ENCODE results near the gene TPGS2. TPM values are rescaled to one million over a fixed set of nuclear protein-coding genes. Genes with fewer than 3 reads are reported as not detected.

TPGS2 gene
- polyA plus RNA-seq, 1 donor from 2014 or later, result 217 TPM

GRCh38 chr18:36745219-36745975 lies 83.4 kb downstream of the TPGS2 start:
- Histone ChIP-seq H3K9me2 (ENCODE audit: insufficient read depth, low read length) (no peaks in the 10 kb centered on the region), H4K20me1 (ENCODE audit: insufficient read depth) (no peaks in the 10 kb centered on the region), H2AFZ (ENCODE audit: low read depth, low read length) (no peak overlapping the region), H3K9me3 (ENCODE audit: low read length) (no peaks in the 10 kb centered on the region), H3K79me2 (replicated peaks; ENCODE audit: insufficient read depth, low read length) (no peaks in the 10 kb centered on the region), H3F3A (ENCODE audit: insufficient read depth, low read length, poor library complexity, severe bottlenecking) (no peaks in the 10 kb centered on the region), H3K4me2 (ENCODE audit: low read length) (no peak overlapping the region), H3K27me3 (ENCODE audit: insufficient read depth, low read depth, low read length) (no peaks in the 10 kb centered on the region), H3K27ac (ENCODE audit: low read length) (no peak overlapping the region), H3K36me3 (ENCODE audit: insufficient read depth, low read length) (no peaks in the 10 kb centered on the region), H3K4me3 (ENCODE audit: low read length) (no peak overlapping the region), H3K9ac (ENCODE audit: low read length) (no peak overlapping the region)
- no peak for TF ChIP-seq MXI1 (conservative IDR thresholded peaks at IDR 0.05; ENCODE audit: poor library complexity, severe bottlenecking)
- no peak for TF ChIP-seq EP300 (conservative IDR thresholded peaks at IDR 0.05; ENCODE audit: poor library complexity, severe bottlenecking)
- no peak for TF ChIP-seq EZH2 (IDR thresholded peaks at IDR 0.05; ENCODE audit: borderline replicate concordance, insufficient read depth, low read length, poor library complexity, severe bottlenecking)
- no peak for TF ChIP-seq REST (IDR thresholded peaks at IDR 0.05; ENCODE audit: borderline replicate concordance)
- no peak for TF ChIP-seq TAF1 (IDR thresholded peaks at IDR 0.05; ENCODE audit: low read depth)
- no peak for TF ChIP-seq POLR2AphosphoS5 (IDR thresholded peaks at IDR 0.05)
- TF ChIP-seq RAD21 (conservative IDR thresholded peaks at IDR 0.05), result no peak
- no peak for TF ChIP-seq CTCF (IDR thresholded peaks at IDR 0.05; ENCODE audit: poor library complexity, severe bottlenecking)
- no peak for TF ChIP-seq SMC3 (conservative IDR thresholded peaks at IDR 0.05; ENCODE audit: poor library complexity)

- no peaks in the 10 kb centered on the region for H3K9me2 ChIP-seq (ENCODE audit: insufficient read depth, low read length)
- no peak for TF ChIP-seq MXI1 (conservative IDR thresholded peaks at IDR 0.05; ENCODE audit: poor library complexity, severe bottlenecking)
- TF ChIP-seq REST (IDR thresholded peaks at IDR 0.05; ENCODE audit: borderline replicate concordance), result no peak
- no peaks in the 10 kb centered on the region for H3K79me2 ChIP-seq (replicated peaks; ENCODE audit: insufficient read depth, low read length)
- H3K27me3 ChIP-seq (ENCODE audit: insufficient read depth, low read depth, low read length), result no peaks in the 10 kb centered on the region
- no peak overlapping the region for H2AFZ ChIP-seq (ENCODE audit: low read depth, low read length)
- H3K4me3 ChIP-seq (ENCODE audit: low read length), result no peak overlapping the region
- no peaks in the 10 kb centered on the region for H3K36me3 ChIP-seq (ENCODE audit: insufficient read depth, low read length)
- H3K4me2 ChIP-seq (ENCODE audit: low read length), result no peak overlapping the region
- H3F3A ChIP-seq (ENCODE audit: insufficient read depth, low read length, poor library complexity, severe bottlenecking), result no peaks in the 10 kb centered on the region
- H3K9ac ChIP-seq (ENCODE audit: low read length), result no peak overlapping the region
- H4K20me1 ChIP-seq (ENCODE audit: insufficient read depth), result no peaks in the 10 kb centered on the region
- no peak overlapping the region for H3K27ac ChIP-seq (ENCODE audit: low read length)
- H3K9me3 ChIP-seq (ENCODE audit: low read length), result no peaks in the 10 kb centered on the region
These were observed 84.4 kb downstream of the TPGS2 start for GRCh38 chr18:36744261-36744876.

Data from neural cell (in vitro differentiated cells).